Kidney glomerular epithelial cell (primary cell): ENCODE results near the gene RAB40C.

Source experiments
- DNase-seq: peaks from one replicate; lab custom pipeline; 2025; lab: John Stamatoyannopoulos, UW

RAB40C gene

DNA sequence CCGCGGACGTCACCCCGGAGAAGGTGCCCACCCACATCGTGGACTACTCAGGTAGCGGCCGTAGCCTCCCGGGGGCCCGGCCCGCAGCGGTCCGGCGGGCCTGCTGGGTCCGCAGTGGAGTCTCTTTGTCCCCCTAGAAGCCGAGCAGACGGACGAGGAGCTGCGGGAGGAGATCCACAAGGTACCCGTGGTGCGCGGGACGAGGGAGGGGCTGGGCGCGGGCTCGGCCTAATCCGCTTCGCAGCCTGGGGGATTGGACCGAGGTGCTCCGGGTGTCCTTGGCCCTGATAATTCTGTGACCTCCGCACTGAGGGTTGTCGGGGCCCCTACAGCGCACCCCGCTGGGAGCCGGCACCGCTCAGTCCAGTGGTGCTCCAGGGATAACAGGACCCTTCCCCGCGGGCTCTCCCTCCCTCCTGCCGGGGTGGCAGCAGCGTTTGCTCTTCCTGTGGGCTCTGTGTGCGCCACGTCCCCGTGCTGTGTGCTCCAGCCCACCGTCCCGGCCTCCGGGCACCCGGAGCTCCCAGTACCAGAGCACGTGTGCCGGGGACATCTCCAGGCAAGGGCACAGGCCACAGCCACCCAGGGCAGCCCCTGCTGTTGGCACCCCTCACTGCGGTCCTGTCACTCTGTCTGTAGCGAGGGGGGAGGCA is 78.8 kb downstream of the RAB40C start:
- DNase-seq, result no peak

DNA sequence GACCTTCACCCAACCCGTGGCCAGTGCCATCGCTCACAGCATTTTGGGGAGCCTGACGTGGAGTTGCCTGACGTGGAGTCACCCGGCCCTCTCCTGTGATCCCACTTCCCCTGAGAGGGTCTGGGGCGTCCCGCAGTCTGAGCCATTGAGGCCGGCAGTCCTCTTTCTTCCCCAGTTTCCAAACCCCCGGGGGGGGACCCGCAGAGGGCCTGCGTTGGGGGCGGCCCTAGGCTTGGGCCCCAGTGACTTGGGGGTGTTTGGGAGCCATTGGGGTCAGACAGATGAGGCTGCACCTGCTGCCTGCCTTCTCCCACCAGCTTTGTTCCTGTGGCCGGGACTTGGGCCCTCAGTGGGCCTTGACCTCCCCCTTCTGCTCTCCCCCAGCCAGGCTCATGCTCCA is 79.8 kb downstream of the RAB40C start:
- no peak for DNase-seq

DNA sequence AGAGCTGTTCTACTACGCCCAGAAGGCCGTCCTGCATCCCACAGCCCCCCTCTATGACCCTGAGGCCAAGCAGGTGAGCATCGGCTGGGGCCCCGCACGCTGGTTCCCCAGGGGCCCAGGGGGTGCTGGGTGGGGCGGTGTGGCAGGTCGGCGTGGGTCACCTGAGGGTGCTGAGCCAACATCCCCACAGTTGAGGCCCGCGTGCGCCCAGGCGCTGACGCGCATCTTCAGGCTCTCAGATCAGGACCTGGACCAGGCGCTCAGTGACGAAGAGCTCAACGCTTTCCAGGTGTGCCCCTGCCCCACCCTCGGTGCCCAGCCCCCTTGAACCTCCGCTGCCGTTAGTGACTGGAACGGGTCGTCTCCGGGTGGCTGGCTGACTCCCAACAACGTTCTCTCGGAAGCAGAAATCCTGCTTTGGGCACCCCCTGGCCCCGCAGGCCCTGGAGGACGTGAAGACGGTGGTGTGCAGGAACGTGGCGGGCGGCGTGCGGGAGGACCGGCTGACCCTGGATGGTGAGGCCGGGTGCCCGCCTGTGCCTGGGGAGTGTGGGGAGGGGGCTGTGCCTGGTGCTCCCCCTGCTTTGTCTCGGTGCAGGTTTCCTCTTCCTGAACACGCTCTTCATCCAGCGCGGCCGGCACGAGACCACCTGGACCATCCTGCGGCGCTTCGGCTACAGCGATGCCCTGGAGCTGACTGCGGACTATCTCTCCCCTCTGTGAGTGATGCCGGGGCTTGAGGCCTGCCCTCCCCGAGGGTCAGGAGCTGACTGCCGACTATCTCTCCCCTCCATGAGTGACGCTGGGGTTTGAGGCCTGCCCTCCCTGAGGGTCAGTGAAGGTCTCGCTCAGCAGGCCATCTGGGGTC is 80.9 kb downstream of the RAB40C start:
- no peak for DNase-seq

DNA sequence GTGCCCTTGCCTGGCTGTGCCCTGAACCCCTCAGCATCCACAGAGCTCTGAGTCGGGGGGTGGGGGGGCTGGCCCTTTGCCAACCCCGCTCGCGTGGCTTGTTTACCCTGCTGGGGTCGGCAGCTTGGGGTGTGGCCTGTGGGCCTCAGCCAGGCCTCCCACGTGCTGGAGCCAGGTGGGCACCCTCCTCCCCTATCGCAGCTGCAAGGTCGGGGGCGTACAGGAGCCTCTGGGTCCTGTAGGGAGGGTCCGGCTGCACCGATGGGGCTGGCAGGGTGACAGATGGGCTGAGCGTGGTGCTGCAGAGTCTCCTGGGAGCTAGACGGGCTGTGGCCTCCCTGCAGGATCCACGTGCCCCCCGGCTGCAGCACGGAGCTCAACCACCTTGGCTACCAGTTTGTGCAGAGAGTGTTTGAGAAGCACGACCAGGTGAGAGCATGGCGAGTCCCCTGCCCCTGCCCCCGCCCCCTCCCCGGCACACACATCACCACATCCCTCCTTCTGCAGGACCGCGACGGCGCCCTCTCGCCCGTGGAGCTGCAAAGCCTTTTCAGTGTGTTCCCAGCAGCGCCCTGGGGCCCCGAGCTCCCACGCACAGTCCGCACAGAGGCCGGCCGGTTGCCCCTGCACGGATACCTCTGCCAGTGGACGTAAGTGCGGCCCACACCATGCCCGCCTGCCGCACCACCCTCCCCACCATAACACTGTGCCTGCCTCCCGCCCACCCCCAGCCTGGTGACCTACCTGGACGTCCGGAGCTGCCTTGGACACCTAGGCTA is 81.7 kb downstream of the RAB40C start:
- no peak for DNase-seq

DNA sequence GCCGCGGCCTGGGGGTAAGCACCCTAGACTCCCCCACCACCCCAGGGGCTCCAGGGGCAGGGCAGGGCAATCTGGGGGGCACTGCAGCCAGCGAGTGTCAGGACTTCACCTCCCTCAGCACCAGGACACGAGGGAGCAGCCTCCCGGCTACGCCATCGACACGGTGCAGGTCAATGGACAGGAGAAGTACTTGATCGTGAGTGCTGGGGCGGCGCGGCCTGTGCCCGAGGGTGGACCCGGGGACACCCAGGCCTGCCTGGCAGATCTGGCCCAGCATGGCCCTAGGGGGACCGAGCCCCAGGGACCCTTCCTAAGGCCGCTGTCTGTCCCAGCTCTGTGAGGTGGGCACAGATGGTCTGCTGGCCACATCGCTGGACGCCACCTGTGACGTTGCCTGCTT is 82.5 kb downstream of the RAB40C start:
- no peak for DNase-seq

DNA sequence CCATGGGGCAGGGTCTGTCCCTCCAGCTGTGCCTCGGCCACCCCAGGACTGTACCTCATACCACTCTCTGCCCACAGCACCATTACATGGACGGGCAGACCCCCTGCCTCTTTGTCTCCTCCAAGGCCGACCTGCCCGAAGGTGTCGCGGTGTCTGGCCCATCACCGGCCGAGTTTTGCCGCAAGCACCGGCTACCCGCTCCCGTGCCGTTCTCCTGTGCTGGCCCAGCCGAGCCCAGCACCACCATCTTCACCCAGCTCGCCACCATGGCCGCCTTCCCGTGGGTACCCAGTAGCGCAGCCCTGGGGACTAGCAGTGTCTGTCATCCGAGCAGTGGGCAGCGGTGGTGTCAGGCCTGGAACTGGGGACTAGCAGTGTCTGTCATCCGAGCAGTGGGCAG is 83.0 kb downstream of the RAB40C start:
- DNase-seq, result no peak

DNA sequence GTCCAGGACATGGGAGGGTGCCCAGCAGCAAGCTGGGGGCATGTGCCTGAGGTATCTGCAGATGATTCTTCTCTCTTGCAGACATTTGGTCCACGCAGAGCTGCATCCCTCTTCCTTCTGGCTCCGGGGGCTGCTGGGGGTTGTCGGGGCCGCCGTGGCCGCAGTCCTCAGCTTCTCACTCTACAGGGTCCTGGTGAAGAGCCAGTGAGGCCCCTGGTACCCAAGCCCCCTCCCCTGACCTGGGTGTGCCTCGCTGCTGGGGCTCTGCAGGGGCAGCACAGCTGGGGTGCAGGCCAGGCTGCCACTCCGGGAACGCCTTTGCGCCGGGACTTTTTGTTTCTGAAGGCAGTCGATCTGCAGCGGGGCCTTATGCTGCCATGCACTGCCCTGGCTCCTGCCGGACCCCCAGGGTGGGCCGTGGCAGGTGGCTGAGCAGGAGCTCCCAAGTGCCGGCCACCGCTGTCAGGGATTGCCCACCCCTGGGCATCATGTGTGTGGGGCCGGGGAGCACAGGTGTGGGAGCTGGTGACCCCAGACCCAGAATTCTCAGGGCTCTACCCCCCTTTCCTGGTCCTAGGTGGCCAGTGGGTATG is 83.6 kb downstream of the RAB40C start:
- no peak for DNase-seq

DNA sequence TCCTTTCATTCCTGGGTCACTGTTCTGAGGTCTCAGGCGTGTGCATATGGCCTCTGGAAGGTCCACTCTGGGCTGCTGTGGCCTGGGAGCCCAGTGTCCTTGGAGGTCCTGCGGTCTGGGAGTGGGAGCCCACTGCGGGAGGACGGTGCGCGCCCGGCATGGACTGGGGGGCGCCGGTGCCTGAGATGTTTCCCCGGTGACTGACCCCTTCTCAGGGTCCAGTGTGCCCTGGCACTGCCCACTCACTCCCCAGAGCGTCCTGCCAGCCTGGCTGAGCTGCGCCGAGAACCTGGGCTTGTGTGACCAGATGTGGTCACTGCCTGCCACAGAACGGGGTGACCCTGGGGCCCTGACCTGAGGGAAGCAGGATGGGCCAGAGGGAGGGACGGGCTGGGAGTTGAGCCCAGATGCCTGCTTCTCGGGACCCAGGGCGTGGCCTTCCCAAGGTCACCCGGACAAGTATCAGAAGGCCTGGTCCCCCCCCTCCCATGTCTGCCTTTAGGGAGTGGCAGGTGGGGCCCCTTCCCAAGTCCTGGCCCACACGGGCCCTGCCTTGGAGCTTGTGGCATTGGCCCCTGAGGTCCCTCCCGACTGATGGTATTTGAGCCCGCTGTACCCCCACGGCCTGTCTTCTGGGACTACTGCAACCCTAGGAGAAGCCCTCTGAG is 84.5 kb downstream of the RAB40C start:
- no peak for DNase-seq

DNA sequence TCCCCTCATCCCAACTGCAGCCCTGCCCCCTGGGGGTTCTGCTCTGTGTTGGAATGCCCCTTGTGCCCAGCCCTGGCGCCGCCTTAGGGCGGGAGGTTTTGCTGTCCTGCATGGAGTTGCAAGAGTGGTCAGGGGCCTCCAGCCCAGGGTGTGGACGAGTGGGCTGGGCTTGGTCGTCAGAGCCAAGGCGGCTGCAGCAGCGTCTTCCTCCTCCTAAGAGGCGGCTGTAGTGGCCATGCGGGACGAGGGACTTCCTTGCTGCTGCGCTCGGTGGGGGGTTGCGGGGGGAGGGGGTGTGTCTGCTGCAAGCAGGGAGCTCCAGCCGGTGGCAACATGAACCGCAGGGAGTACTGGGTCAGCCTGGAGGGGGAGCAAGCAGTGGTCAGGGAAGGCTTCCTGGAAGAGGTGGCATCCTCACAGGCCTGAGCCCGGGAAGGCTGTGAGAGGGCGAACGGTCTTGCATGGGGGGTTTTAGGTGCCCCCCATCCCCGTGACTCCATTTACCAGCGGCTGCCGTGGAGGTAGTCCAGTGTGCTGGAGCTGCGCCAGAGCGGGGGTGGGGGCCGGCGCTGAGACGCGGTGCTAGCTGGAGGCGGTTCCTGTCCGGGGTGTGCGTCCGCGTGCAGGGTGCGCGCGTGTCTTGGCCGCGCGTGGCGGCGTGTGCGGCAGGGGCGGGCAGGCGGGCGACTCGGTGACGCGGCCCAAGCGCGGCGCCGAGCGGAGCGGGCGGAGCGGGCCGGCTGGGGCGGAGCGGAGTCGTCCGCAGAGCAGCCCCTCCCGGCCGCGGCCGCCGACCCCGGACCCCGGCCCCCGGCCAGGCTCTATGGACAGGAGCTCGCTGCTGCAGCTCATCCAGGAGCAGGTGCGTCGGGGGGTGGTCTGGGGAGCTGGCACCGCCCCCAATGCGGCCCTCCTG is 85.4 kb downstream of the RAB40C start, which contains the start of gene RHBDL1:
Gene RHBDL1 (plus strand): TSS at position 704 of the 916 bp plus-strand sequence. CDS start 120 bp downstream, at position 824.
- DNase-seq, result no peak

DNA sequence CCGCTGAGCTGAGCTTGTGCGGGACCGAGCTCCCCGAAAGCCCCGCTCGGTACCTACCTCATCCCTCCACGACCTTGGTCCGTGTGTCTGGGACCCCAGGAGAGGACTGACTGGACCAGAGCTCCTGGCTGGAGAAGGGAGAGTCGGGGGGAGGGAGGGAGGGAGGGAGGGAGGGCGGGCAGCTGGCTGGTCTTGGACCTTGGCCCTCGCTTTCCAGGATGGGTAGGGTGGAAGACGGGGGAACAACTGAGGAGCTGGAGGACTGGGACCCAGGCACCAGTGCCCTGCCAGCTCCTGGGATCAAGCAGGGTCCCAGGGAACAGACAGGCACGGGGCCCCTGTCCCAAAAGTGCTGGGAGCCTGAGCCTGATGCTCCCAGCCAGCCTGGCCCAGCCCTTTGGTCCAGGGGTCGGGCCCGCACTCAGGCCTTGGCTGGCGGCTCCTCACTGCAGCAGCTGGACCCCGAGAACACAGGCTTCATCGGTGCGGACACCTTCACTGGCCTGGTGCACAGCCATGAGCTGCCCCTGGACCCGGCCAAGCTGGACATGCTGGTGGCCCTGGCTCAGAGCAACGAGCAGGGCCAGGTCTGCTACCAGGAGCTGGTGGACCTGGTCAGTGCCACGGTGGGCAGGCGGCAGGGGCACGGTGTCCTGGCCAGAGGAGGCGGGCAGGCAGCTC is 86.2 kb downstream of the RAB40C start:
- no peak for DNase-seq

DNA sequence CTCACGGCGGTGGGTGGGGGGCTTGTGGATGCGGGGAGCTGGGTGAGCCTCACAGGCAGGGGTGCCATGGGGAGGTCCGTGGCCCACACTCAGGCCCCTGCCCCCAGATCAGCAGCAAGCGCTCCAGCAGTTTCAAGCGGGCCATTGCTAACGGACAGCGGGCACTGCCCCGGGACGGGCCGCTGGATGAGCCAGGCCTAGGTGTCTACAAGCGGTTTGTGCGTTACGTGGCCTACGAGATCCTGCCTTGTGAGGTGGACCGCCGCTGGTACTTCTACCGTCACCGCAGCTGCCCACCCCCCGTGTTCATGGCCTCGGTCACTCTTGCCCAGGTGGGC is 86.7 kb downstream of the RAB40C start:
- DNase-seq, result no peak

DNA sequence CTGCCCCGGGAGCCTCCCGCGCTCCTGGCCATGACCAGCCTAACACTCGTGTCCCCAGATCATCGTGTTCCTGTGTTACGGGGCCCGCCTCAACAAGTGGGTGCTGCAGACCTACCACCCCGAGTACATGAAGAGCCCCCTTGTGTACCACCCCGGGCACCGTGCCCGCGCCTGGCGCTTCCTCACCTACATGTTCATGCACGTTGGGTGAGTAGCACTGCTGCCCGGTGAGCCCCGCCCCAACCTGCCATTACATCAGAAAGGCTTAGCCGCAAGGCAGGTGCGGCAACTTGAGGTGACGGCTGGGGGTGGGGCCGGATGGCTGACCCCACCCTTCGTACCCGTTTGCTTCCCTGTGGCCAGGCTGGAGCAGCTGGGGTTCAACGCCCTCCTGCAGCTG is 87.0 kb downstream of the RAB40C start:
- no peak for DNase-seq

DNA sequence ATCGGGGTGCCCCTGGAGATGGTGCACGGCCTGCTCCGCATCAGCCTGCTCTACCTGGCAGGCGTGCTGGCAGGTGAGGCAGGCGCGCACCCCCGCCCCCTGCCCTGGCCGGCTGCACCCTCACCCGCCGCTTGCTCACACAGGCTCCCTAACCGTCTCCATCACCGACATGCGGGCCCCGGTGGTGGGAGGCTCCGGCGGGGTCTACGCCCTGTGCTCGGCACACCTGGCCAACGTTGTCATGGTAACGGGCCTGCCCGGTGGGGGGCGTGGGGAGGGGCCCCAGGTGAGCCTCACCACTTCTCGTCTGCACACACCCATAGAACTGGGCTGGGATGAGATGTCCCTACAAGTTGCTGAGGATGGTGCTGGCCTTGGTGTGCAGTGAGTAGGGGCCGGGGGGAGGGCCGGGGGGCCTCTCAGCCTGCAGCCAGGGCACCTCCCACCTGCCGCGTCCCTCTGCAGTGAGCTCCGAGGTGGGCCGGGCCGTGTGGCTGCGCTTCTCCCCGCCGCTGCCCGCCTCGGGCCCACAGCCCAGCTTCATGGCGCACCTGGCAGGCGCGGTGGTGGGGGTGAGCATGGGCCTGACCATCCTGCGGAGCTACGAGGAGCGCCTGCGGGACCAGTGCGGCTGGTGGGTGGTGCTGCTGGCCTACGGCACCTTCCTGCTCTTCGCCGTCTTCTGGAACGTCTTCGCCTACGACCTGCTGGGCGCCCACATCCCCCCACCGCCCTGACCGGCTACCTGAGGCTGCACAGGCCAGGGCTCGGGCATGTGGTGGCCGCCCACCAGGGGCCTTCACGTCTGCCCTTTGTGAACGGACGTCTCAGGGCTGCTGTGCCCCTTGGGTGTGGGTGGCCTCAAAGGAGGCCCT is 87.7 kb downstream of the RAB40C start:
- DNase-seq, result no peak

DNA sequence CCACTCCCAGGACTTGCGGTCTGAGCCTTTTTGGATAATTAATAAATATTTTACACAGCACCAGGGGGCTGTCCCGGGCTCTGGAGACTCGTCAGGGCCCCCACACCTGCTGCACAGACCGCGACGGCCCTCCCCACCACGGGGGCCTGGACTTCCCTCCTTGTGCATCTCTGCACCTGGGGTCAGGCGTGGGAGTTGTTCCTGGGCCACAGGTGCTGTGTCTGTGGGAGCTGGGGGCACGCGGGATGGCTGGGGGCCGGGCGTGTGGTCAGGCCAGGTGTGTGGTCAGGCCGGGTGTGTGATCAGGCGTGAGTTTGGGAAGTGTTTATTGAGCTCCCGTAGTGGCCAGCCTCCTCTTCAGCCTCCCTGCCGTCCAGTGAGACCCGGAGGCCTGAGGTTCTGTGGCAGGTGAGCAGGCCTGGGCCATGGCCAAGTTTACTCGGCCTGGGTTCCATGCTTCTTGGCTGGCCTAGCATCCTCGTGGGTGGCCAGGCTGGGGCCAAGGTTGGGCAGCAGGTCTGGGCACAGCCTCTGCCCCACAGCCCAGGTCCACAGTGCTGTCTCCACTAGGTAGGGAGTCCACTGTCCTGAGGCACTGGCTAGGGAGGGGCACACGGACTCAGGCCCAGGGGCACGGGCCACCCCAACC is 88.5 kb downstream of the RAB40C start:
- DNase-seq, result no peak
